GM19395 (cell line): ENCODE results near the gene HRCT1.
"Not testable (repeated sequence)": the region's sequence is repeated elsewhere in the genome, so short reads cannot be mapped to it uniquely, and the experiment has no call there.

Experiments used
- ATAC-seq: cut with Tn5 transposase; IDR thresholded peaks from one replicate; pipeline ENCODE4 v1.9.1; 2021; ENCODE audit warnings: mild to moderate bottlenecking, moderate library complexity; ENCODE audit not compliant: unreplicated experiment

Gene HRCT1

GRCh38 chr9:35905912-35906679 lies at the start of gene HRCT1:
HRCT1 (plus strand) TSS chr9:35906202; CDS start chr9:35906288, 86 bp downstream.
- ATAC-seq, result no peak

- ATAC-seq, result no peak
These were observed 49.8 kb upstream of the HRCT1 start for GRCh38 chr9:35856206-35856605.

- ATAC-seq, result no peak
These were observed 49.1 kb upstream of the HRCT1 start for GRCh38 chr9:35856882-35857281.

- ATAC-seq, result no peak
These were observed 47.5 kb upstream of the HRCT1 start for GRCh38 chr9:35858458-35858857.

GRCh38 chr9:35859310-35859989 lies 46.6 kb upstream of the HRCT1 start:
- no peak for ATAC-seq

- ATAC-seq, result no peak
These were observed 46.0 kb upstream of the HRCT1 start for GRCh38 chr9:35859990-35860339.

GRCh38 chr9:35861161-35861897 lies 44.7 kb upstream of the HRCT1 start:
- ATAC-seq, result no peak

GRCh38 chr9:35862328-35862727 lies 43.7 kb upstream of the HRCT1 start:
- no peak for ATAC-seq

- ATAC-seq, result no peak
These were observed 42.4 kb upstream of the HRCT1 start for GRCh38 chr9:35863583-35863982.

- ATAC-seq, result no peak
These were observed 41.2 kb upstream of the HRCT1 start for GRCh38 chr9:35864695-35865255.

GRCh38 chr9:35867538-35867937 lies 38.5 kb upstream of the HRCT1 start:
- no peak for ATAC-seq

GRCh38 chr9:35868933-35869332 lies 37.1 kb upstream of the HRCT1 start:
- no peak for ATAC-seq

GRCh38 chr9:35869621-35870216 lies 36.3 kb upstream of the HRCT1 start:
- no peak for ATAC-seq

- ATAC-seq, result no peak
These were observed 35.6 kb upstream of the HRCT1 start, which contains the start of gene OR13J1 for GRCh38 chr9:35870351-35870923. OR13J1 (minus strand) TSS chr9:35870401; CDS start chr9:35870401, 0 bp downstream.

GRCh38 chr9:35871545-35871944 lies 34.5 kb upstream of the HRCT1 start:
- no peak for ATAC-seq

GRCh38 chr9:35872505-35872904 lies 33.5 kb upstream of the HRCT1 start:
- no peak for ATAC-seq

GRCh38 chr9:35882263-35882848 lies 23.6 kb upstream of the HRCT1 start:
- no peak for ATAC-seq

- ATAC-seq, result no peak
These were observed 23.0 kb upstream of the HRCT1 start for GRCh38 chr9:35882996-35883395.

- ATAC-seq, result not testable (repeated sequence)
These were observed 21.1 kb upstream of the HRCT1 start for GRCh38 chr9:35884908-35885307.

- no peak for ATAC-seq
These were observed 14.4 kb upstream of the HRCT1 start for GRCh38 chr9:35891646-35892045.
